Suprapubic skin (tissue), 4 donors: Measurements from ENCODE around the gene RELL1. TPM values are rescaled to one million over a fixed set of nuclear protein-coding genes. Genes with fewer than 3 reads are reported as not detected.

Experiments used
- DNase-seq, 2 donors: peaks; one replicate each; pipeline ENCODE4 v3.0.0-alpha.2; 2019; ENCODE audit warnings: low spot score in 2 of 2
- H3K27ac ChIP-seq: fragments of 200-600 bp; sonication (generic); one replicate; pipeline ENCODE4 v1.5.1; 2019
- H3K27me3 ChIP-seq: fragments of 200-600 bp; sonication (generic); one replicate; pipeline ENCODE4 v1.5.1; 2019
- H3K36me3 ChIP-seq: fragments of 200-600 bp; sonication (generic); one replicate; pipeline ENCODE4 v1.5.1; 2019
- H3K4me1 ChIP-seq: fragments of 200-600 bp; sonication (generic); one replicate; pipeline ENCODE4 v1.5.1; 2019
- H3K4me3 ChIP-seq: fragments of 200-600 bp; sonication (generic); one replicate; pipeline ENCODE4 v1.5.1; 2019; ENCODE audit warnings: mild to moderate bottlenecking
- H3K9me3 ChIP-seq: fragments of 200-600 bp; sonication (generic); one replicate; pipeline ENCODE4 v1.5.1; 2019
- EP300 ChIP-seq: sonication (generic); formaldehyde crosslinking; IDR thresholded peaks from one replicate; pipeline ENCODE4 v1.6.1; 2017; ENCODE audit warnings: antibody characterized with exemption
- POLR2A ChIP-seq, 2 donors: fragments of 450-650 bp; IDR thresholded peaks; one replicate each; pipeline ENCODE4 v1.6.1; 2017; ENCODE audit warnings: antibody characterized with exemption in 2 of 2, mild to moderate bottlenecking in 2 of 2, moderate library complexity in 2 of 2
- POLR2AphosphoS5 ChIP-seq, 3 donors: sonication (generic); formaldehyde crosslinking; IDR thresholded peaks; one replicate each; pipeline ENCODE4 v1.6.1; 2017; ENCODE audit warnings: antibody characterized with exemption in 3 of 3
- WGBS: methylation state at CpG from one replicate; pipeline ENCODE4 v1.1.5; 2018; 5-methylcytosine and 5-hydroxymethylcytosine counted together
- total RNA-seq, 4 donors: library from RNA; depleted of rRNA; stranded (reverse); fragments of >200 nt; gene quantifications; one replicate each; pipeline ENCODE4 v1.1.0, GENCODE V29; 2016
- TF ChIP-seq, protein P1 (sequence below), 2 donors: fragments of 200-600 bp in 1 of 2; fragments of 450-650 bp in 1 of 2; sonication (generic) in 1 of 2; IDR thresholded peaks; one replicate each; pipeline ENCODE4 v1.5.1; 2016 to 2019; ENCODE audit warnings: antibody characterized with exemption in 2 of 2, mild to moderate bottlenecking in 1 of 2, moderate library complexity in 1 of 2

The RELL1 gene
- total RNA-seq, 4 donors from 2014 or later, result 56.6 to 88.2 (median 66.7) TPM

DNA sequence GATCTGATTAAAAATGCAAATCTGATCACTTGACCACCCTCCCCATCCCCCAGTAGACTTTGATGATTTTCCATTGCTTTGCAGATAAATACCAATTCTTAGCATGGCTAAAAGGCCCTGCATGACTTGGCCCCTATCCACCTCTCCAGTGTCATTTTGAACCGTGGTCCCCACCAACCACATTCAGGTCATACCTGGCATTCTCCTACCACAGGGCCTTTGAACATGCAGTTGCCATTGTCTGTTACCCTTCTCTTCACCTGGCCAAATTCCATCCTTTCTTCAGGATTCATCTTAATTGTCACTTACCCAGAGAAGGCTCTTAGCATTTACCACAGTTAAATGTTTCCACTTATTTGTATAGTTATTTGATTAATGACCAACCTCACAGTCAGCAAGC lies 36.9 kb upstream of the RELL1 start:
- 96% methylated on average over 1 of the region's 1 CpG for WGBS
- H3K9me3 ChIP-seq, result no peaks in the 10 kb centered on the region
- TF ChIP-seq POLR2AphosphoS5 (IDR thresholded peaks at IDR 0.05) (no peak), EP300 (no peak), POLR2A (IDR thresholded peaks at IDR 0.05) (no peak)
- TF ChIP-seq, protein P1, sequence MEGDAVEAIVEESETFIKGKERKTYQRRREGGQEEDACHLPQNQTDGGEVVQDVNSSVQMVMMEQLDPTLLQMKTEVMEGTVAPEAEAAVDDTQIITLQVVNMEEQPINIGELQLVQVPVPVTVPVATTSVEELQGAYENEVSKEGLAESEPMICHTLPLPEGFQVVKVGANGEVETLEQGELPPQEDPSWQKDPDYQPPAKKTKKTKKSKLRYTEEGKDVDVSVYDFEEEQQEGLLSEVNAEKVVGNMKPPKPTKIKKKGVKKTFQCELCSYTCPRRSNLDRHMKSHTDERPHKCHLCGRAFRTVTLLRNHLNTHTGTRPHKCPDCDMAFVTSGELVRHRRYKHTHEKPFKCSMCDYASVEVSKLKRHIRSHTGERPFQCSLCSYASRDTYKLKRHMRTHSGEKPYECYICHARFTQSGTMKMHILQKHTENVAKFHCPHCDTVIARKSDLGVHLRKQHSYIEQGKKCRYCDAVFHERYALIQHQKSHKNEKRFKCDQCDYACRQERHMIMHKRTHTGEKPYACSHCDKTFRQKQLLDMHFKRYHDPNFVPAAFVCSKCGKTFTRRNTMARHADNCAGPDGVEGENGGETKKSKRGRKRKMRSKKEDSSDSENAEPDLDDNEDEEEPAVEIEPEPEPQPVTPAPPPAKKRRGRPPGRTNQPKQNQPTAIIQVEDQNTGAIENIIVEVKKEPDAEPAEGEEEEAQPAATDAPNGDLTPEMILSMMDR (IDR thresholded peaks at IDR 0.05), result no peak

DNA sequence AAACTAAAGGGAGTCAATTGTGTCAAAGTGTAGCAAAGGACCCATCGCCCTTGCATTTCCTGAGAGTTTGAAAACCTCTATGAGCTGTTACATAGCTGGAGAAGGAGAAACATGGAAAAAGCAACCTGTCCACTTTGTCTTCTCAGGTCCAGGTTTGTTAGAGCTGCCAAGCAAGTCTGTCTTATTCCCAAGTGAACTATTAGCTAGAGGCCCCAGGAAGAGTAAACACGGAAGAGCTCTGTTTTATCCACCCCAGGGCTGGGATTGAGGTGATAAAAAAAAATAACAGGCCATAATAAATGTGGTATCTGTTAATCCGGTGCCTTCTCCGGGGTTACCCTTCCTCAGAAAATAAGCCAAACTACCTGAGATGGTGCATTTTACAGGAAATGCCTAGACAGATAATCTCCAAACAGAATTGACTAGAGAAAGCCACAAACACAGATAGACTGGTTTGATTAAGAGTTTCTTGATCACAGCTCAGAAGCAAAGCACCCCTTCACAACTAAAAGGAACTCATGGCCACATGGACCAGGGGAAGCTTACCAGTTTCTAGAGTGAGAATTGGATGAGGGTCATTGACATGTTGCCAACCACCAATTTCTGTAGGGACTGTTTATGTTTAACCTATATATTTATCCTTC lies 35.9 kb upstream of the RELL1 start:
- 74% methylated on average over 4 of the region's 4 CpGs for WGBS

More for the DNA sequence above, 36.9 kb upstream of the RELL1 start:
- Histone ChIP-seq H3K36me3 (no peaks in the 10 kb centered on the region), H3K27ac (no peak overlapping the region), H3K4me3 (no peak overlapping the region), H3K27me3 (no peaks in the 10 kb centered on the region), H3K4me1 (peaks cover 4% of the 10 kb centered on the region)
- DNase-seq, result no peak

DNA sequence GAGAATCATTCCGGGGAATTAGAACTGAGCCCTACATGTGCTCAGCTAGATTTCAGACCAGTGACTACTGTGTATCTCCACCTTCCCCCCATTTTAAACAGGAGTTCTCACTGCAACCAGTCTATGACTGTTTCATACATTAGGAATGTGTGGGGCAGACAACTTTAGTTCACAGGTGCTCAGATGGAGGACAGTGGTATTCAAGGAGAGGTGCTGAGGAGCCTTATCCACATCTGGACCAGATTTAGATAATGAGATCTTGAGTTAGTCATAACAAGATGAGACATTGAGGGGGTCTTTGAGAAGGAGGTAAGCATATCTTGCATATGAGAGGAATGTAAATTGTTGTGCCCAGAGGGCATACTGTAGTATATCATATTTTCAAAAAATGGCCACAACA lies 32.8 kb upstream of the RELL1 start:
- Histone ChIP-seq H3K4me1 (peaks cover 11% of the 10 kb centered on the region), H3K27ac (no peak overlapping the region), H3K27me3 (no peaks in the 10 kb centered on the region), H3K4me3 (no peak overlapping the region), H3K36me3 (no peaks in the 10 kb centered on the region), H3K9me3 (no peaks in the 10 kb centered on the region)
- DNase-seq, result no peak
- TF ChIP-seq POLR2AphosphoS5 (IDR thresholded peaks at IDR 0.05), result no peak
- WGBS, result 90% methylated on average over 1 of the region's 1 CpG

More for the DNA sequence above, 35.9 kb upstream of the RELL1 start:
- Histone ChIP-seq H3K36me3 (no peaks in the 10 kb centered on the region), H3K27ac (no peak overlapping the region), H3K9me3 (no peaks in the 10 kb centered on the region), H3K27me3 (no peaks in the 10 kb centered on the region), H3K4me3 (no peak overlapping the region), H3K4me1 (peaks cover 4% of the 10 kb centered on the region)
- DNase-seq, result no peak
- TF ChIP-seq, protein P1 (IDR thresholded peaks at IDR 0.05), result no peak
- no peak for TF ChIP-seq POLR2A (IDR thresholded peaks at IDR 0.05)
- no peak for TF ChIP-seq POLR2AphosphoS5 (IDR thresholded peaks at IDR 0.05)
- no peak for TF ChIP-seq EP300

DNA sequence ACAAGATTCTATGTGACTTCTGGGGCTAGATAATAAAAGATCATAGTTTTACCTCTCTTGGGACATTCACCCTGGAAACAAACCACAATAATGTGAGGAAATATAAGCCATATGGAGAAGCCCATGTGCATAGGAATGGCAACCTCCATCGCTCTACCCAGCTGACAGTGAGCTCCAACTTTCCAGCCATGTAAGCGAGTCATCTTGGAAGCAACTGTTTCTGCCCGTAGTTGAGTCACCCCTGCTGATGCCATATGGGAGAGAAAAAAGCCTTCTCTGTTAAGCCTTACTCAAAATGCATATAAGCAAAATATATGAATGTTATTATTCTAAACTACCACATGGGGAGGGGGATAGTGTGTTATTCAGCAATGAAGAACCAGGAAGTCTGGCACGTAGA lies 31.4 kb upstream of the RELL1 start:
- Histone ChIP-seq H3K4me3 (no peak overlapping the region), H3K27me3 (no peaks in the 10 kb centered on the region), H3K4me1 (peaks cover 11% of the 10 kb centered on the region), H3K27ac (no peak overlapping the region), H3K36me3 (no peaks in the 10 kb centered on the region), H3K9me3 (no peaks in the 10 kb centered on the region)
- 31% methylated on average over 4 of the region's 4 CpGs for WGBS
- TF ChIP-seq, protein P1 (IDR thresholded peaks at IDR 0.05), result no peak
- no peak for TF ChIP-seq EP300
- TF ChIP-seq POLR2AphosphoS5 (IDR thresholded peaks at IDR 0.05), result no peak
- TF ChIP-seq POLR2A (IDR thresholded peaks at IDR 0.05), result no peak
- no peak for DNase-seq

DNA sequence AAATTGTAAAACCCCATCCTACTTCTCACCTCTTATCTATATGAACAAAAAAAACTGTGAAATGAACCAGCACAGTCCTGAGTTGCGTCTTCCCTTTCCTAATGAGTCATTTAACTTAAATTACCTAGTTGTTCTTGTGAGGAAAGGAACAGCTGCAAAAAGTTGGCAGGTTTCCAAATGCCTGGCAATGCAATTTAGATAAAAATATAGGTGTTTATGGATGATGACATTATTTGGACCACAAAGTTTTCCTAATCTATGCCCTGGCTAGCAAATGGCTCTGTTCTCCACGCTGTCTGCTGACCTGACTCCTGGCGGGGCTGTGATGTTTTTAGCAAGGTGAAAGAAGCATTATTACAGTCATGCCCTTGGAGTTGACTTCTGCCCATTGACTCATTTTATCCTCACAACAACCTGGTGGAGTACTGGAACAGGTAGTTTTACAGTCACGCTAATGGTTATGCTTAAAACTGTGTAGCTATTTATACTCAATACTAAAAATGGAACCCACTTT lies 29.8 kb upstream of the RELL1 start:
- no peak overlapping the region for H3K27ac ChIP-seq
- H3K9me3 ChIP-seq, result no peaks in the 10 kb centered on the region
- DNase-seq, result no peak
- H3K4me3 ChIP-seq, result no peak overlapping the region
- H3K27me3 ChIP-seq, result no peaks in the 10 kb centered on the region
- H3K4me1 ChIP-seq, result peaks cover 7% of the 10 kb centered on the region
- 54% methylated on average over 4 of the region's 4 CpGs for WGBS
- TF ChIP-seq, protein P1 (IDR thresholded peaks at IDR 0.05), result no peak
- TF ChIP-seq POLR2AphosphoS5 (IDR thresholded peaks at IDR 0.05) (no peak), EP300 (no peak), POLR2A (IDR thresholded peaks at IDR 0.05) (no peak)
- no peaks in the 10 kb centered on the region for H3K36me3 ChIP-seq
